Keratinocyte (primary cell): ENCODE results near the gene PAX5. TPM values are rescaled to one million over a fixed set of nuclear protein-coding genes. Genes with fewer than 3 reads are reported as not detected.

Experiments used
- DNase-seq: peaks from one replicate; pipeline ENCODE4 v3.0.0-alpha.2; 2011; ENCODE audit warnings: low read depth, missing footprints, low spot score
- FAIRE-seq: peaks from 2 replicates; lab custom pipeline; 2011; peaks lifted over from hg19 to GRCh38; lab: Jason Lieb, UNC
- H2AFZ ChIP-seq: 2 replicates; pipeline ENCODE4 v1.6.0; 2012; ENCODE audit warnings: low read length, control low read depth, inconsistent platforms; ENCODE audit not compliant: control insufficient read depth
- H3K27ac ChIP-seq: 2 replicates; pipeline ENCODE4 v1.5.1; 2011; ENCODE audit warnings: low read length; ENCODE audit not compliant: control insufficient read depth, insufficient read depth
- H3K27me3 ChIP-seq: 3 replicates; pipeline ENCODE4 v1.6.0; 2011; ENCODE audit warnings: low read length; ENCODE audit not compliant: control insufficient read depth, insufficient read depth; ENCODE audit errors: extremely low read depth
- H3K36me3 ChIP-seq, 2 experiments: 2 replicates in 1 of 2; 3 replicates in 1 of 2; pipeline ENCODE4 v1.5.1; 2011; ENCODE audit warnings: low read length in 2 of 2, mild to moderate bottlenecking in 1 of 2; ENCODE audit not compliant: control insufficient read depth in 2 of 2, insufficient read depth in 2 of 2; ENCODE audit errors: extremely low read depth in 1 of 2
- H3K4me1 ChIP-seq: 3 replicates; pipeline ENCODE4 v1.5.1; 2011; ENCODE audit warnings: low read length; ENCODE audit not compliant: control insufficient read depth, insufficient read depth; ENCODE audit errors: extremely low read depth
- H3K4me2 ChIP-seq: 3 replicates; pipeline ENCODE4 v1.6.0; 2011; ENCODE audit warnings: low read depth, low read length; ENCODE audit not compliant: control insufficient read depth, insufficient read depth; ENCODE audit errors: extremely low read depth
- H3K4me3 ChIP-seq, 3 experiments: fragments of 200-600 bp in 1 of 3; sonication (generic) in 1 of 3; 2 replicates in 2 of 3; 3 replicates in 1 of 3; pipeline ENCODE4 v1.5.1; 2011 to 2016; ENCODE audit warnings: low read length in 3 of 3, mild to moderate bottlenecking in 3 of 3, control low read depth in 2 of 3, inconsistent platforms in 1 of 3, low read depth in 1 of 3, mixed read lengths in 1 of 3, mixed run types in 1 of 3, moderate library complexity in 1 of 3; ENCODE audit not compliant: control insufficient read depth in 2 of 3, insufficient read depth in 2 of 3; ENCODE audit errors: extremely low read depth in 1 of 3
- H3K79me2 ChIP-seq: 2 replicates; pipeline ENCODE4 v1.6.0; 2012; ENCODE audit warnings: low read length; ENCODE audit not compliant: control insufficient read depth, insufficient read depth
- H3K9ac ChIP-seq: 3 replicates; pipeline ENCODE4 v1.6.0; 2011; ENCODE audit warnings: low read length; ENCODE audit not compliant: control insufficient read depth, insufficient read depth; ENCODE audit errors: extremely low read depth
- H3K9me1 ChIP-seq: 3 replicates; pipeline ENCODE4 v1.6.0; 2011; ENCODE audit warnings: low read length; ENCODE audit not compliant: control insufficient read depth, insufficient read depth; ENCODE audit errors: extremely low read depth
- H3K9me3 ChIP-seq: 2 replicates; pipeline ENCODE4 v1.5.1; 2012; ENCODE audit warnings: low read depth, low read length; ENCODE audit not compliant: control insufficient read depth
- H4K20me1 ChIP-seq: 3 replicates; pipeline ENCODE4 v1.6.0; 2011; ENCODE audit warnings: low read length; ENCODE audit not compliant: control insufficient read depth, insufficient read depth; ENCODE audit errors: extremely low read depth
- CTCF ChIP-seq, 3 experiments: IDR thresholded peaks in 1 of 3; conservative IDR thresholded peaks in 1 of 3; optimal IDR thresholded peaks in 1 of 3; 2 replicates in 2 of 3; 3 replicates in 1 of 3; pipeline versions ENCODE3 to v1.5.1; 2011; ENCODE audit warnings: low read length in 3 of 3, mild to moderate bottlenecking in 3 of 3, moderate library complexity in 2 of 3, control low read depth in 1 of 3, inconsistent platforms in 1 of 3; ENCODE audit not compliant: insufficient read depth in 2 of 3; ENCODE audit errors: extremely low read depth in 1 of 3
- EZH2 ChIP-seq: IDR thresholded peaks from one replicate; pipeline ENCODE4 v1.6.1; 2012; ENCODE audit warnings: inconsistent platforms, mild to moderate bottlenecking, low read length, moderate library complexity
- dilution Hi-C: fragments of 300-500 bp; cut with MboI; formaldehyde crosslinking; loops from one replicate; pipeline ENCODE4 v1.7.0; 2020; ENCODE audit warnings: low sequenced_read_pairs; ENCODE audit not compliant: extremely low pct_ligation_motif_present
- polyA plus RNA-seq, 5 experiments: library from polyadenylated mRNA; depleted of rRNA in 3 of 5; stranded (reverse) in 3 of 5; stranded (forward) in 1 of 5; unstranded in 1 of 5; fragments of >200 nt; gene quantifications; 1 replicate in 1 of 5; 2 replicates in 3 of 5; 3 replicates in 1 of 5; pipeline versions ENCODE4 v1.2.1 to v1.2.3, GENCODE V29; 2011 to 2012; ENCODE audit warnings: missing spikeins in 2 of 5, low read depth in 1 of 5, low replicate concordance in 1 of 5

The PAX5 gene
- polyA plus RNA-seq, 1 donor (not counting 4 experiments of a cell fraction or from before 2014, with no cell fraction given) = not detected

GRCh38 chr9:36929350-36929675 lies 104.8 kb downstream of the PAX5 start:
- TF ChIP-seq CTCF (optimal IDR thresholded peaks at IDR 0.05 in 1 of 3, IDR thresholded peaks at IDR 0.05 in 1 of 3, conservative IDR thresholded peaks at IDR 0.05 in 1 of 3; ENCODE audit: extremely low read depth in 1 of 3, insufficient read depth in 2 of 3, low read length in 3 of 3) (no peak), EZH2 (no peak)

GRCh38 chr9:36928670-36929349 lies 105.3 kb downstream of the PAX5 start:
- Histone ChIP-seq H3K27ac (no peak overlapping the region), H3K9ac (no peak overlapping the region), H3K9me1 (no peaks in the 10 kb centered on the region), H3K27me3 (no peaks in the 10 kb centered on the region), H4K20me1 (no peaks in the 10 kb centered on the region), H3K4me3 (no peak overlapping the region), H3K79me2 (no peaks in the 10 kb centered on the region), H3K4me1 (peaks cover 19% of the 10 kb centered on the region), H3K9me3 (no peaks in the 10 kb centered on the region), H3K36me3 (no peaks in the 10 kb centered on the region), H3K4me2 (peak overlapping the region; percentile 24), H2AFZ (no peak overlapping the region)
- no peak for DNase-seq
- peak; percentile 82 for FAIRE-seq
- dilution Hi-C loops = no loop called here
- TF ChIP-seq EZH2 = no peak

More at GRCh38 chr9:36929350-36929675, 104.8 kb downstream of the PAX5 start:
- no peaks in the 10 kb centered on the region for H3K36me3 ChIP-seq
- dilution Hi-C loops = no loop called here
- H3K4me3 ChIP-seq = no peak overlapping the region
- no peaks in the 10 kb centered on the region for H3K79me2 ChIP-seq
- no peaks in the 10 kb centered on the region for H3K9me1 ChIP-seq
- no peak for FAIRE-seq
- no peak overlapping the region for H3K9ac ChIP-seq
- H4K20me1 ChIP-seq = no peaks in the 10 kb centered on the region
- no peaks in the 10 kb centered on the region for H3K9me3 ChIP-seq
- no peak overlapping the region for H3K4me2 ChIP-seq
- H2AFZ ChIP-seq = no peak overlapping the region
- peaks cover 14% of the 10 kb centered on the region for H3K4me1 ChIP-seq
- DNase-seq = no peak
- no peaks in the 10 kb centered on the region for H3K27me3 ChIP-seq
- no peak overlapping the region for H3K27ac ChIP-seq

GRCh38 chr9:36928210-36928609 lies 105.9 kb downstream of the PAX5 start:
- no peak for TF ChIP-seq EZH2
- TF ChIP-seq CTCF (optimal IDR thresholded peaks at IDR 0.05 in 1 of 3, IDR thresholded peaks at IDR 0.05 in 1 of 3, conservative IDR thresholded peaks at IDR 0.05 in 1 of 3; ENCODE audit: extremely low read depth in 1 of 3, insufficient read depth in 2 of 3, low read length in 3 of 3) = no peak
- Histone ChIP-seq H3K79me2 (no peaks in the 10 kb centered on the region), H3K4me3 (no peak overlapping the region), H3K9ac (no peak overlapping the region), H3K4me1 (peaks cover 25% of the 10 kb centered on the region), H3K36me3 (no peaks in the 10 kb centered on the region), H3K9me3 (no peaks in the 10 kb centered on the region), H2AFZ (no peak overlapping the region), H3K4me2 (no peak overlapping the region), H3K27ac (no peak overlapping the region), H3K27me3 (no peaks in the 10 kb centered on the region), H4K20me1 (no peaks in the 10 kb centered on the region), H3K9me1 (peaks cover 2% of the 10 kb centered on the region)
- FAIRE-seq (no peak), DNase-seq (no peak)
- dilution Hi-C loops = no loop called here
